HG03469 (cell line): ENCODE results near the gene TMPRSS6.

Experiments
- ATAC-seq: cut with Tn5 transposase; IDR thresholded peaks from one replicate; pipeline ENCODE4 v1.9.1; 2021; ENCODE audit warnings: mild to moderate bottlenecking, moderate library complexity, moderate number of reproducible peaks; ENCODE audit not compliant: unreplicated experiment

The TMPRSS6 gene

DNA sequence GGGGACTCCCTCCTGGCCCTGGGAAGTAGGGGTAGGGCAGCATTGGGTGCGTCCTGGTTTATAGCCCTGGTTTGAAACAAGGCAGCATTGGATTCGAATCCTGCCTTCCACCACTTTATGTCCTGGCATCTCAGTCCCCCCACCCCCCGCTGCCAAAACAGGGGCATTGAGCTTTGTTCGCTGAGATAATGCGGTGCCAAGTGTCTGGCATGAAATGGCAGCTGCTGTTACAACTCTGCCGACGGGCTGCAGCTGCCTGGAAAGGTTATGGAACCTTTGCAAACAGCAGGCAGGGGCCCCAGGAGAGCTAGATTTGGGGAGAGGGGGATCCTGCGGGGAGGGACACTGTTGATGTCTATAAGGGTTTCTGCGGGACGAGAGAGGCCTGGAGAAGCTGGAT, 92.2 kb downstream of the TMPRSS6 start:
- ATAC-seq: no peak

DNA sequence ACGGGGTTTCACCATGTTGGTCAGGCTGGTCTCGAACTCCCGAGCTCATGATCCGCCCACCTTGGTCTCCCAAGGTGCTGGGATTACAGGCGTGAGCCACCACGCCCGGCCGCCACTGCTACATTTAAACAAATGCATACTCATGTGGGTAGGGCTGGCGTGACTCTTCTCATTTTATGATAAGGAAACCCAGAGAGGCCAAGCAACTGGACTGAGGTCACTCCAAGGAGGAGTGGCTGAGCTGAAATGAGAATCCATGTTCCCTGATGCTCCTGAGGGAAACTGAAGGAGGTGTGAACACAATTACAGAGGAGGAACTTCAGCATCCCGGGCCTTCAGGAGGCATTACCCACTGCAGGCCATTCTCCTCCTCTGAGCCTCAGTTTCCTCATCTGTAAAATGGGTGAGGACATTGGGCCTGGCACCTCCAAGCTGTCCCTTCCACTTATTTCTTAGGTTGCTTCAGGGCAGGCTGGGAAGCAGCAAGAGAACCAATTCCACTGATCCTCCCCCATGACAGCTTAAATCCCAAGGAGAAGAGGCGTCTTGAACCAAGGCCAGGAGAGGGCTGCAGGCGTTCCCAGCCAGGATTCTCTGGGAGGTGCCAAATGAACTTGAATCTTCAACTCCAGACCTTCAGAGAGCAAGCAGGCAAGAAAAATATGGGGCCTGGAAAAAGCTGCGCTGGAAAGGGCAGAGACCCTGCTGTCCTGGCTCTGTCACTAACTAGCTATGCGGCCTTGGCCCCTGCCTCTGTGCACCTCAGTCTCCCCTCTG, 93.2 kb downstream of the TMPRSS6 start:
- no peak for ATAC-seq

DNA sequence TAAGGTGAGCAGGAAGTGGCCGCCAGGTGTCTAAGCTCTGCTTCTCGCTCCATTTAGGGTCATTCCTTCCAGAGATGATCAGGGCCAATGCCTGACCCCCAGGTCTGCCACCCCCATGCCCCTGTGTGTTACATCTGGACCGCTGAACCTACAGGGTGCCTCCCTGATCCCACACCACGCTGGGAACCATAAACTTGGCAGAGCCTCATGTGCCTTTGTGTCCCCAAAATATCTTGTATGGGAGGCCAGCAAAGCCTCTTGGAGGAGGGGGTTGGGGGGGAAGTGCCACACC, 94.0 kb downstream of the TMPRSS6 start:
- ATAC-seq: no peak
